T-helper 2 cell treated with Interferon-gamma antibody and Interleukin-4, amounts not matched to agents 100 ng/mL and 5 ng/mL, for 36 hours (primary cell): ENCODE data around the gene STK32C. TPM values are rescaled to one million over a fixed set of nuclear protein-coding genes. Genes with fewer than 3 reads are reported as not detected.

Source experiments
- intact Hi-C: fragments of 100-400 bp; cut with micrococcal nuclease; formaldehyde crosslinking; loops from one replicate; pipeline ENCODE4 v1.15.1; 2023
- total RNA-seq: library from RNA; stranded (reverse); gene quantifications from 2 replicates; pipeline ENCODE4 v1.2.3, GENCODE V29; 2022

The STK32C gene
- total RNA-seq, result 10.6 and 11.0 TPM in 2 replicates

DNA sequence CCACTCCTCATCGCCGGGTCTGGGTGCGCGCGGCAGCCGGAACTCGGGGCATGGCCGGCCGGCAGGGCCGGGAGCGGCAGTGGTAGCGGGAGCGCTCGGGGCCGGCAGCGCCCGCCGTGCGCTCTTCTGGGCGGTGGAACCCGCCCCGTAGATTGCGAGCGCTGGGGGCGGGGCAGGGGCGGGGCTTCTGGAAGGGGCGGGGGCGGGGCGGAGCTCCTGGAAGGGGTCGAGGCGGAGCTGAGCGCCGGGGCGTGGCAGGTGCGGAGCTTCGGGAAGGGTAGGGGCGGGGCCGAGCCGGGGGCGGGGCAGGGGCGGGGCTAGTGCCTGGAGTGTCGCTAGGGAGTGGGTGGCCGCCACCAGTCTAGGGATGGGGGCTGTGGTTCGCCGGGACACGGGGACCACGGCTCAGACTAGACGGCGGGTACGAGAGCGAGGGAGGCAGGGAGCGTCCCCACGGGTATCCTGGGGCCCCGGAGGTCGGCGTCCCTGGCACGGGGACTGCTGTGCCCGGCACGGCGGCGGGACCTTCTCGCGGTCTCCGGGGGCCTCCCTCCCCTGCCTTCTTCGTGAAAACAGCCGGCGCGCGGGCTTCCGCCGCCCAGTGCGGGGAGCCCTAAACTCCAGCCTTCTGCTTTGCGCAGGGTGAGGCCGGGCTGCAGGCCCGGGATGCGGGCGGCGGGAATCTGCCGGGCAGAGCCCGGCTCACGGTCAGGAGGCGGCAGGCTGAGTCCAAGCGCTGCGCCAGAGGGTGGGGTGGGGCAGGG, at the start of gene STK32C:
TSS of gene STK32C (minus strand) at position 128 of the 764 bp plus-strand sequence. CDS start at position 11, 117 bp downstream.
- intact Hi-C loops, result loop anchor here (1.0 to 2.0 kb wide), 6 partner anchors 24 to 1001 kb away; partner anchors contain the start of genes DPYSL4, INPP5A, LRRC27 and TUBGCP2

DNA sequence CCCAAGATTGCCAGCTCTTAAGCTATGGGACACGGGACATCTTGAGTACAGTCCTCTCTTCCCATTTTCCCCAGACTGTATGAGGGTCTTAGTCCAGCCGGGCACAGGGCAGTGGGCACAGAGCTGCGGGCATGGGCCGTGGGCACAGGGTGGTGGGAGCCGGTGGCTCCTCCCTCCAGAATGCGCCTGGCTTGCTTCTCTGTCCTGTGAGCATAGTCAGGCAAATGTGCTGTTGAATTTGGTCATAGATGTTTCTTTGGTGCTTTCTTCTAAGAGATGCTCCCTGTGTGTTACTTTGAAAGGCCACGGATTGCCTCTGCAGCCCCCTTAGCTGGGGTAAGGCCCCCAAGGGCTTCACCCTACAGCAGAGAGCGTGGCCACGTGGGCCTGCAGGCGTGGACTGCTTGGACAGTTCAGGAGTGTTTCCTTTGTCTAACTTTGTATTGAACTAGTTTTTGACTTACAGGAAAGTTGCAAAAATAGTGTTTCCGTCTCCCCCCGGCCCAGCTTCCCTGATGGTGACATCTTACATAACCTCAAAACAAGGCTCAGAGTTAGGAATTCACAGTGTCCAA, 49.0 kb upstream of the STK32C start:
- intact Hi-C loops, result no loop called here

- intact Hi-C loops, result no loop called here
Observed at GRCh38 chr10:132355754-132356153, 48.0 kb upstream of the STK32C start.

DNA sequence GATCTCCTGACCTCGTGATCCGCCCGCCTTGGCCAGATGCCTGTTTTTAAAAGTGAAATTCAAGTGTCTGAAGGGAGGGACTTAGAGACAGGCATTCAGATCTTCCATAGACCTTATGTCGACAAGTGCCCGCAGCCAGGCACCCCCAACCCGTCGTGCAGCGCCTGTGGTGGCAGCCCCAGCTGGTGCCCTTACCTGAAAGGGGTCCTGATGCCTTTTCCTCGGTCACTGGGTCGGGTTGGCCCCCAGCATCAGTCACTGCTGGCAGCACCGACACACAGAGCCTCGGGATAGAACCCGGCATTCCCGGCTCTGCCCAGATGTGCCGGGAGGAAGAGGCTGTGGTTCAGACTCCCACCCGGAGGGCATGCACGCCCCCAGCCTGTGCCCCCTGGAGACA, 47.5 kb upstream of the STK32C start:
- intact Hi-C loops, result no loop called here

DNA sequence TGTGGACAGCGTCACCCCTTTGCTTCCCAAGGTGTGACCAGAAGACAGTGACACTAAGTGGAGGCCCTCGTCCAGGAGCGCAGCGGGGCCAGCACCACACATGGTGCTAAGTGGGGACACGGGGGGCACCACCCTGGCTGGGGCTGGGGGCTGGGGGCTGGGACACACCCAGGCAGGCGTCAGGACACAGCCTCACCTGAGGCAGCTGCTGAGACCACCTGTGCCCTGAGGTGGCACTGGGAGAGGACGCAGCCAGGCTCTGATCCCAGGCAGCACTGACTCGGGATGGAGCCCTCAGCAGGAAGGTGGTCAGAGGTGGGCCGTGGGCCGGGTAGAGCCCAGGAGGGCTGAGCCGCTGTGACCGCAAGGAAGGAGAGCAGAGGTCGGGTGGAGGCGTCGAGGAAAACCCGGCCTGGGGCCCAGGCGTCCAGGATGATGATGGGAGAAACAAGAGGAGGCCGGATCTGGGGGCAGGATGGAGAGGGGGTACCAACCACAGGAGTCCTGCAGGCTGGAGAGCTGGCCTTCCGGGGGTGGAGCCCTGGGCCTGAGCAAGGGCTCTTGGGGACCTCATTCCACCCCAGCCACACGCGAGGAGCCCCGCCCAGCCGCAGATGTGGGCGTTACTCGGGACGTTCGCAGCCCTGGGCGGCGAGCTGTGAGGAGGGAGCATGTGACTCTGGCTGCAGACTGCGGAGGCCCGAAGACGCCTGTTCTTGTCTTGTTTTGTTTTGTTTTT, 46.8 kb upstream of the STK32C start:
- intact Hi-C loops, result no loop called here

DNA sequence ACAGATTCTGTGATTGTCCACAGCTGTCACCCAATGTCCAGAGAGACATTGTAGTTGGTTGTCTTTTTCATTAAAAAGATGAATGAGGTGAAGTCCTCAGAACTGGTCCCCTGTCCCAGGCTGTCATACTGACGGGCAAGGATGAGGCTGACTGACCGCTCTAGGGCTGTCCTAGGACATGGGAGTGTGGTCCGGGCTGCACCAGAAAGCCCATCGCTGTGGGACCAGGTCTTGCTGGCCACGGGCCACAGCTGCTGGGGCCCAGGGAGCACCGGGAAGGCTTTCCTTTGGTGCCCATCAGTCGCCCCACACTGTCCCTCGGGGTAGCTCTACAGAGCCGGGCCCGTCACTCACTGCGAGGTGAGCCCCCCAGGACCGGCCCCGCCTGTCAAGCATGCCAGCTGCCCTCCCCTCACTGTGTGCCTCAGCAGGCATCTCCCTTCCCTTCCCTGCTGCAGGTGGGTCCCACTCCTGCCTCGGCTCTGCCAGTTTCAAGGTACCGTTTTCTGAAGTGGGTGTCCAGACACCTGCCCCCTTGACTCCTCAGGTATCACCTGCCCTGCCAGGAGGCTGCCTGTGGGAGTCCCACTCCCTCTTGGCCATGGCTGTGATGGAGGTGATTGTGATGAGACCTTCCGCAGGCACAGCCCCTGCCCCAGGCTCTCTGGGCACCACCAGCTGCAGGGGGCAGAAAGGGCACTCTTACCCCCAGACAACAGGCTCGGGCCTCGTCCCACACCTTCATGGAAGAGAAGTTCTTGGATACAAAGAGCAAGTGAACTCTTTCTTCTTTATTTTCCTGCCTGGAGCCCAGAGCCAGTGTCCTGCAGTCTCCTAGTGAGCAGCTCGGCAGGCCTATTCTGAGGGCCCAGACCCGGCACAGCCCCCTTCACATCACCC, 46.0 kb upstream of the STK32C start:
- intact Hi-C loops, result no loop called here

DNA sequence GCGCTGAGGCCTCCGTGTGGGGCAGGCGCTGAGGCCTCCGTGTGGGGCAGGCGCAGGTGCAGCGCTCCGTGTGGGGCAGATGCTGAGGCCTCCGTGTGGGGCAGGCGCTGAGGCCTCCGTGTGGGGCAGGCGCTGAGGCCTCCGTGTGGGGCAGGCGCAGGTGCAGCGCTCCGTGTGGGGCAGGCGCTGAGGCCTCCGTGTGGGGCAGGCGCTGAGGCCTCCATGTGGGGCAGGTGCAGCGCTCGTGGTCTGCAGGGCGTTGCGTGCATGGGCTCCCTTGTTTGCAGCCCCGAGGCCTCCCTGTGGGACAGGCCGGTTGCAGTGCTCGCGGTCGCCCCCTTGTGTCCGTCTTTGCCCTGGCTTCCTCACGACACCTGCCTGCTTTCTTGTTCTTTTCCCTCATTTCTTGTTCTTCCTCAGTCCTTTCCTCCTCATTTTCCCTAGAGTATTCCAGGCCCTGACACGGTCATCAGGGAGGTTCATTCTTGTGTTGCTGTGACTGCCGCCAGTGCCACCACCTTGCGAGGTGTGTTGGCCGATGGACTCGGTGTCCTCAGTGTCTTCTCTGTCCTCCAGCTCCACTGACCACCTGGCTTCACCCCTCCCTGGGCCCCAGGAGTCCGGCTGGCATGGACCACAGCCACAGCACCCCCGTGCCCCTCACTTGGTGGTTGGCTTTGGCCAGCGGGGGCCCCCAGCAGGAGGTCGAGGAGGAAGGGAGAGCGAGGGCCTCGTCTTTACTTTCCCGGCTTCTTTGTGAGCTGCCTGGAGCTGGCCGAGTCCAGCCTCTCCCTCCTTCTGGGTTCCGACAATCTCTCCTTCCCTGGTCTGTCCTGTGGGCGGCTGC, 44.9 kb upstream of the STK32C start:
- intact Hi-C loops, result loop anchor here (1.0 kb wide), 1 partner anchor 129 kb away; no protein-coding TSS in a partner anchor

- intact Hi-C loops, result loop anchor here (1.0 kb wide), 1 partner anchor 128 kb away; no protein-coding TSS in a partner anchor
Observed at GRCh38 chr10:132351611-132352010, 43.9 kb upstream of the STK32C start.

DNA sequence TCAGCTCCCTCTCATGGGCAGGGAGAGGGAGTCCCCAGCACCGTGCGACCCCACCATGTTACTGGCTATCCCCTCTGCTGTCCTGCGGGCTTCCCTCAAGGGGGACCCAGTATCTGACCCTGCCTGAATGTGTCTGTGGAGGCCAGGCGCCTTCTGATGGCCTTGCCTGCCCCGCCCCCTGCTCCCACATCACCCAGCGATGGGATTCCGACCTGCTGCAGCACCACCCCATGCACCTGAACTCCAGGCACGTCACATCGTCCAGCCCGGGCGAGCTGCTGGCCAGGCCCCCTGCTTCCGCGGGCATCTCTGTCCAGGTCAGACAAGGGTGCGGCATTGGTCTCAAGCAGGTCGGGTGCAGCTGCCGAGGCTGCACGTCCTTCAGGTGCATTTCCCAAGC, 43.2 kb upstream of the STK32C start:
- intact Hi-C loops, result no loop called here

- intact Hi-C loops, result no loop called here
Observed at GRCh38 chr10:132350391-132350790, 42.6 kb upstream of the STK32C start.

DNA sequence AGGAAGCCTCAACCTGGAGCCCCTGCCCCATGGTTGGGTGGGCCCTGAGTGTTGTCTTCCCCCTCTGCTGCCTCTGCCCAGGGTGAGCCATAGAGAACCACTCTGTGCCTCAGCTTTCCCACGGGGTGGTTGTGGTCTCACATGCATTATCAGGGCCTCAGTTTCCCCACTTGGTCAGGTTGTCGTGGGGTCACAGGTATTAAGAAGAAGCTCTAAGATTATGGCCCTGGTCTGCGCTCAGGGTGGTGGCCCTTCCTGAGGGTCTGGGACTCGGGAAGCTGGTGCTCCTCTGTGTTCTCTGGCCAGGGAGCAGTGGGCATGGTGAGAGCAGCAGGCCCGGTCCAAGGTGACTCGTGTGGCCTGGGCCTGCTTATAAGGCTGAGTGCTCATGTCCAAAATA, 42.0 kb upstream of the STK32C start:
- intact Hi-C loops, result no loop called here

- intact Hi-C loops, result no loop called here
Observed at GRCh38 chr10:132347931-132348267, 40.1 kb upstream of the STK32C start.

GRCh38 chr10:132347211-132347930, 39.6 kb upstream of the STK32C start:
- intact Hi-C loops, result no loop called here

DNA sequence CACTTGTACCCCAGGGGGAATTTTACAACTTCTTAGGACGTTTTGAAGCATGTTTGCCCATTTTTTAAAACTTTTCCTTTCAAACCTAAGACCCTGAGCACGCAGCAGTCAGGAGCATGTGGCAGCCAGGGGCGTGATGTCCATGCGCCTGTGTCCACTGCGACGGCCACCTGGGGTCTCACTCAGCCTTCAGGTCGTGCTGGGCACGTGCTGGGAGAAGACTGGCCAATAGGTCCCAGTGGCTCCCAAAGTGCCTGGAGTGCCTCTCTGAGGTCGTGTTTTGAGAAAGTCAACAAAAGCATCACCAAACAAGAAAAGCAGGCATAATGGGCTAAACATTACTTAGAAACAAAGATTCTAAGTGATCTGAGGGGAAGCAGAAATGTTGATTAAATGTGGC, 39.1 kb upstream of the STK32C start:
- intact Hi-C loops, result no loop called here

DNA sequence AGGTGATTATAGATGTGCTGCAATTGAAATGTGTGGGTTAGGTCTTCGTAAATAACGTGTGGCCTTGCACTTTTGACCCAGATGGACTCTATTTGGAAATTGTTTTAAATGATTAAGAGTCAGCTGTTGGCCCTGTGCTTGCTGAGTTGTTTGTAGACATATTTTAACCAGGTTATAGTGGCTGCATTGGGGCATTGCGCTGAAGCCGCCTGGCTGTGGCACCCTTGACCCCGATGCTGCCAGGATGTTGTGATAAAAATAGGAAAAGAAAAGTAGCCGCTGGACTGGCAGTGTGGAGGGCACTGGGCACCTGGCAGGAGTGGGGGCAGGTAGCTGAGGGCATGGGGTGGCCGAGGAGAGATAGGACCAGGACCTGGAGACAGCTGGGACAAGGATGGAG, 37.6 kb upstream of the STK32C start:
- intact Hi-C loops, result no loop called here

GRCh38 chr10:132344386-132344785, 36.6 kb upstream of the STK32C start:
- intact Hi-C loops, result no loop called here

DNA sequence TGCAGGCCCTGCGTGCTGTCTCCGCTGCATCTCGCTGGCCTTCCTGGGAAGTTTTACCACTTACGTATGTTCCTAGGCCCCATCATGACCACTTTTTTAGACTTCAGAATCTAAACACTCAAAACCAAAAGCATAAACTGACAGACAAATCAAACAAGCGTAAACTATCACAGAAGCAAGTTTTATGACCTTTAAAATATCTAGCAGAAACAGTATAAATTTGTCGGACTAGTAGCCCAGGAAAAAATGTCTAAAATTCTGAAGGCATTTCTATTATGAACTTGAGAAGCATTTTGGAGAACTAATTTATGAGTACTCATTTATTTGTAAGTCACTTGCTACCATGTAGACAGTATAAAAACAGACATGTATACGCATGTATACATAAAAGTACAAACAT, 34.8 kb upstream of the STK32C start:
- intact Hi-C loops, result no loop called here

- intact Hi-C loops, result no loop called here
Observed at GRCh38 chr10:132341781-132342180, 34.0 kb upstream of the STK32C start.

DNA sequence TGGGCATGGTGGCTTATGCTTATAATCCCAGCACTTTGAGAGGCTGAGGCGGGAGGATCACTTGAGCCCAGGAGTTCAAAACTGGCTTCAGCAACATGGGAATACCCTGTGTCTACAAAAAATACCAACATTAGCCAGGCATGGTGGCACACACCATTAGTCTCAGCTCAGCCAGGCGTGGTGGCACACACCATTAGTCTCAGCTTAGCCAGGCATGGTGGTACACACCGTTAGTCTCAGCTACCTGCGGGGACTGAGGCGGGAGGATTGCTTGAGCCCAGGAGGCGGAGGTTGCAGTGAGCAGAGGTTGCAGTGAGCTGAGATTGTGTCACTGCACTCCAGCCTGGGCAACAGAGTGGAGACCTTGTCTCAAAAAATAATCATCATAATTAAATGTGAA, 33.3 kb upstream of the STK32C start:
- intact Hi-C loops, result no loop called here

DNA sequence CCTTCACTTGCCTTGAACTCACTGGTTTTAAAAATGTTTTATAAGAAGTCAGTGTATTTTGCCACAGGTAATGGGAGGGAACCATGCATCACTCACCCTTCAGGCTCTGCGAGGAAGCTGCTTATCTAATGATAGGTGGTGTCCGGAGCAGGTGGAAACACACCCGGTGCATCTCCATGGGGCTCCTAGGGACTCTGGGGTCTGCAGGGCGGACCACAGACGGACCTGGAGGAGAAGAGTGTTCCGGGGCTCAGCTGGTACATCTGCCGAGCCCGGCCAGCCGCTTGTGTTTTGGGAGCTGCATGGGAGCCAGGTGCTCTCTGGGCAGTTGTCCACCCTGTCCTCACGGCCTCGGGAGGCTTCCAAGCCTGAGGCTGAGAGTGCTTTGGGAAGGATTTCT, 31.5 kb upstream of the STK32C start:
- intact Hi-C loops, result no loop called here
